Thyroid gland (tissue), 4 donors: ENCODE data around the gene SAMD4A. TPM values are rescaled to one million over a fixed set of nuclear protein-coding genes. Genes with fewer than 3 reads are reported as not detected.

Experiments used
- DNase-seq, 2 donors: peaks; one replicate each; pipeline ENCODE4 v3.0.0-alpha.2; 2019
- H3K27ac ChIP-seq, 3 donors: fragments of 200-600 bp; sonication (generic); 1 replicate in 2 of 3; 2 replicates in 1 of 3; pipeline ENCODE4 v1.5.1; 2016 to 2019; ENCODE audit warnings: mild to moderate bottlenecking in 1 of 3, moderate library complexity in 1 of 3
- H3K27me3 ChIP-seq: fragments of 200-600 bp; sonication (generic); one replicate; pipeline ENCODE4 v1.5.1; 2019
- H3K36me3 ChIP-seq, 2 donors: fragments of 200-600 bp; sonication (generic); one replicate each; pipeline ENCODE4 v1.5.1; 2016 to 2019
- H3K4me1 ChIP-seq, 2 donors: fragments of 200-600 bp; sonication (generic); one replicate each; pipeline ENCODE4 v1.5.1; 2017 to 2019
- H3K4me3 ChIP-seq, 3 donors: fragments of 200-600 bp; sonication (generic); replicated peaks in 1 of 3; 1 replicate in 2 of 3; 2 replicates in 1 of 3; pipeline ENCODE4 v1.5.1; 2016; ENCODE audit warnings: mild to moderate bottlenecking in 1 of 3
- H3K9me3 ChIP-seq: fragments of 200-600 bp; sonication (generic); one replicate; pipeline ENCODE4 v1.5.1; 2017
- CTCF ChIP-seq, 6 experiments: fragments of 200-600 bp in 3 of 6; fragments of 450-650 bp in 3 of 6; sonication (generic) in 3 of 6; IDR thresholded peaks; one replicate each; pipeline ENCODE4 v1.5.1; 2016 to 2019; ENCODE audit warnings: antibody characterized with exemption in 6 of 6, mild to moderate bottlenecking in 2 of 6, inconsistent platforms in 1 of 6, moderate library complexity in 1 of 6
- POLR2A ChIP-seq, 2 donors: fragments of 450-650 bp; IDR thresholded peaks; one replicate each; pipeline ENCODE4 v1.6.1; 2017; ENCODE audit warnings: antibody characterized with exemption in 2 of 2, mild to moderate bottlenecking in 2 of 2, moderate library complexity in 1 of 2
- WGBS, 2 donors: methylation state at CpG; one replicate each; pipeline ENCODE4 v1.1.5; 2017; 5-methylcytosine and 5-hydroxymethylcytosine counted together
- intact Hi-C: fragments of 100-400 bp; cut with DNase I; formaldehyde crosslinking; loops from one replicate; pipeline ENCODE4 v1.15.1; 2023
- total RNA-seq, 4 donors: library from RNA; depleted of rRNA; stranded (reverse); fragments of >200 nt; gene quantifications; one replicate each; pipeline ENCODE4 v1.2.3, GENCODE V29; 2016

Gene SAMD4A
- total RNA-seq, 4 donors from 2014 or later = 12.6 to 32.7 (median 17.6) TPM

GRCh38 chr14:54739514-54739913 is 172.6 kb downstream of the SAMD4A start:
- H3K36me3 ChIP-seq = no peaks in the 10 kb centered on the region
- TF ChIP-seq POLR2A (IDR thresholded peaks at IDR 0.05) (no peak), CTCF (IDR thresholded peaks at IDR 0.05) (no peak)
- H3K27ac ChIP-seq = no peak overlapping the region
- H3K4me3 ChIP-seq = no peak overlapping the region
- H3K27me3 ChIP-seq = no peaks in the 10 kb centered on the region
- no peak for DNase-seq
- intact Hi-C loops = no loop called here
- WGBS, 2 donors = 87 to 93% methylated on average over 7 of the region's 7 CpGs
- no peaks in the 10 kb centered on the region for H3K9me3 ChIP-seq
- peaks cover 15 to 36% of the 10 kb centered on the region in 2 donors for H3K4me1 ChIP-seq

- WGBS, 2 donors = 93 to 95% methylated on average over 5 of the region's 5 CpGs
- no peak overlapping the region for H3K27ac ChIP-seq
- intact Hi-C loops = no loop called here
Measured at GRCh38 chr14:54742492-54743350, 175.8 kb downstream of the SAMD4A start.

GRCh38 chr14:54743382-54743781 is 176.5 kb downstream of the SAMD4A start:
- Histone ChIP-seq H3K4me1 (peaks cover 0 to 10% of the 10 kb centered on the region in 2 donors), H3K27me3 (no peaks in the 10 kb centered on the region), H3K4me3 (no peak overlapping the region), H3K9me3 (no peaks in the 10 kb centered on the region), H3K27ac (no peak overlapping the region), H3K36me3 (no peaks in the 10 kb centered on the region)
- no peak for DNase-seq
- intact Hi-C loops = no loop called here
- 92 to 96% methylated on average over 5 of the region's 5 CpGs for WGBS, 2 donors
- no peak for TF ChIP-seq POLR2A (IDR thresholded peaks at IDR 0.05)
- TF ChIP-seq CTCF (IDR thresholded peaks at IDR 0.05) = no peak

More at GRCh38 chr14:54742492-54743350, 175.8 kb downstream of the SAMD4A start:
- no peak for TF ChIP-seq POLR2A (IDR thresholded peaks at IDR 0.05)
- TF ChIP-seq CTCF (IDR thresholded peaks at IDR 0.05) = no peak
- H3K4me3 ChIP-seq = no peak overlapping the region
- no peak for DNase-seq
- no peaks in the 10 kb centered on the region for H3K36me3 ChIP-seq
- peaks cover 3 to 17% of the 10 kb centered on the region in 2 donors for H3K4me1 ChIP-seq
- H3K27me3 ChIP-seq = no peaks in the 10 kb centered on the region
- no peaks in the 10 kb centered on the region for H3K9me3 ChIP-seq

- H3K9me3 ChIP-seq = no peaks in the 10 kb centered on the region
- H3K4me3 ChIP-seq = no peak overlapping the region
- no peaks in the 10 kb centered on the region for H3K36me3 ChIP-seq
- no peak for TF ChIP-seq CTCF (IDR thresholded peaks at IDR 0.05)
- no peak for TF ChIP-seq POLR2A (IDR thresholded peaks at IDR 0.05)
- no peaks in the 10 kb centered on the region for H3K27me3 ChIP-seq
- WGBS, 2 donors = 79 to 80% methylated on average over 3 of the region's 3 CpGs
- H3K27ac ChIP-seq = no peak overlapping the region
- no peak for DNase-seq
- intact Hi-C loops = no loop called here
- H3K4me1 ChIP-seq = peaks cover 0 to 7% of the 10 kb centered on the region in 2 donors
Measured at GRCh38 chr14:54746019-54746418, 179.1 kb downstream of the SAMD4A start.

- Histone ChIP-seq H3K36me3 (no peaks in the 10 kb centered on the region), H3K4me3 (no peak overlapping the region), H3K27ac (no peak overlapping the region), H3K27me3 (no peaks in the 10 kb centered on the region), H3K4me1 (peaks cover 0 to 7% of the 10 kb centered on the region in 2 donors), H3K9me3 (no peaks in the 10 kb centered on the region)
- no peak for DNase-seq
- intact Hi-C loops = no loop called here
- TF ChIP-seq POLR2A (IDR thresholded peaks at IDR 0.05) = no peak
- WGBS, 2 donors = 95 to 97% methylated on average over 1 of the region's 1 CpG
Measured at GRCh38 chr14:54747616-54748015, 180.7 kb downstream of the SAMD4A start.
